Brain microvascular endothelial cell (primary cell): ENCODE data around the gene WSCD2.

Experiments
- DNase-seq: peaks from one replicate; pipeline ENCODE4 v3.0.0-alpha.2; 2020
- H3K27ac ChIP-seq: fragments of 250-450 bp; sonication (Bioruptor Pico); 2 replicates; pipeline ENCODE4 v1.5.1; 2020; ENCODE audit warnings: mild to moderate bottlenecking, moderate library complexity
- H3K27me3 ChIP-seq: fragments of 250-450 bp; sonication (Bioruptor Pico); replicated peaks from 2 replicates; pipeline ENCODE4 v1.5.1; 2020; ENCODE audit warnings: mild to moderate bottlenecking
- H3K36me3 ChIP-seq: fragments of 250-450 bp; sonication (Bioruptor Pico); replicated peaks from 2 replicates; pipeline ENCODE4 v1.5.1; 2020; ENCODE audit warnings: mild to moderate bottlenecking
- H3K4me3 ChIP-seq: 2 replicates; pipeline ENCODE4 v1.5.1; 2011; ENCODE audit warnings: low read depth, mild to moderate bottlenecking, control low read depth, low read length, moderate library complexity
- in situ Hi-C: cut with HindIII; loops from 2 replicates; pipeline ENCODE4 v1.10.0; 2017; ENCODE audit warnings: low sequenced_read_pairs, low pct_ligation_motif_present
- TF ChIP-seq, protein P1 (sequence below): IDR thresholded peaks from 2 replicates; pipeline ENCODE4 v1.5.1; 2011; ENCODE audit warnings: low read depth, mild to moderate bottlenecking, moderate library complexity, low read length, control low read depth, inconsistent platforms; ENCODE audit errors: missing control alignments

WSCD2 gene

DNA sequence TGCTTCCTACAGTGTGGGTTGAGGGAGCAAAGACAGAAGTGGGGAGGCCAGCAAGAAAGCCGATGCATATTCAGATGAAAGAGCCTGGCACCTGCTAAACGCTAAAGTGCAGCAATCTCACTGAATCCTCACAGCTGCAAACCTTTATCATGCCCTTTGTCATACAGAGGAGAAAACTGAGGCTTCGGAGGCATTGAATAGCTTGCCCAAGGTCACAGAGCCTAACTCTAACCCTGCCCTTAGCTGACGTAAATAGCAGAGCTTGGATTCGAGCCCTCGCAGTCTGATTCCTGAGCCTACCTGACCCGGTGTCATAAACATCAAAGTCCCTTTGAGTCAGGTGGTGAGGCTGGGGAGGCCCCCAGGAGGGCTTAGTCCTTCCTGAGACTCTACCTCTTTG is 155.1 kb downstream of the WSCD2 start:
- Histone ChIP-seq H3K36me3 (no peaks in the 10 kb centered on the region), H3K4me3 (no peak overlapping the region), H3K27me3 (no peaks in the 10 kb centered on the region), H3K27ac (no peak overlapping the region)
- DNase-seq: no peak
- TF ChIP-seq, protein P1, sequence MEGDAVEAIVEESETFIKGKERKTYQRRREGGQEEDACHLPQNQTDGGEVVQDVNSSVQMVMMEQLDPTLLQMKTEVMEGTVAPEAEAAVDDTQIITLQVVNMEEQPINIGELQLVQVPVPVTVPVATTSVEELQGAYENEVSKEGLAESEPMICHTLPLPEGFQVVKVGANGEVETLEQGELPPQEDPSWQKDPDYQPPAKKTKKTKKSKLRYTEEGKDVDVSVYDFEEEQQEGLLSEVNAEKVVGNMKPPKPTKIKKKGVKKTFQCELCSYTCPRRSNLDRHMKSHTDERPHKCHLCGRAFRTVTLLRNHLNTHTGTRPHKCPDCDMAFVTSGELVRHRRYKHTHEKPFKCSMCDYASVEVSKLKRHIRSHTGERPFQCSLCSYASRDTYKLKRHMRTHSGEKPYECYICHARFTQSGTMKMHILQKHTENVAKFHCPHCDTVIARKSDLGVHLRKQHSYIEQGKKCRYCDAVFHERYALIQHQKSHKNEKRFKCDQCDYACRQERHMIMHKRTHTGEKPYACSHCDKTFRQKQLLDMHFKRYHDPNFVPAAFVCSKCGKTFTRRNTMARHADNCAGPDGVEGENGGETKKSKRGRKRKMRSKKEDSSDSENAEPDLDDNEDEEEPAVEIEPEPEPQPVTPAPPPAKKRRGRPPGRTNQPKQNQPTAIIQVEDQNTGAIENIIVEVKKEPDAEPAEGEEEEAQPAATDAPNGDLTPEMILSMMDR: no peak
- in situ Hi-C loops: no loop called here

DNA sequence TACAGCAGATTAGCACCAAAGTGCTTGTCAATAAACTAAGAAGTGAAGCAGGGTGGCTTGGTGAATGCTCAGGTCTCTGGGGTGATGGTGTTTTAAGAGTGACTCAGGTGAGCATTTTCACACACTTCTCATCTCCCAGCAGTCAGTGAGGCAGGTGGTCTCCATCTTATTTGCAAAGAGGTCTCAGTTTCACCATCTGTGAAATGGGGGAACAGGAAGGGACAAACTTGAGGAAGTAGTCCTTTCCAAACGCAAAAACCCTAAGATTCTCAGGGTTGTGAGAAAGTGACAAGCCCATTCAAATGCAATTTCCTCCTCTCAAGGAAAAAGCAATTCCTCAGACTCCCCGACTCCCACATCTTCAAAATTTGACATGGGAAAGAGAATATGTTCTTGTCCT is 155.9 kb downstream of the WSCD2 start:
- H3K27me3 ChIP-seq: no peaks in the 10 kb centered on the region
- H3K36me3 ChIP-seq: no peaks in the 10 kb centered on the region
- H3K4me3 ChIP-seq: no peak overlapping the region
- H3K27ac ChIP-seq: no peak overlapping the region
- no peak for DNase-seq
- in situ Hi-C loops: no loop called here
- TF ChIP-seq, protein P1: no peak

DNA sequence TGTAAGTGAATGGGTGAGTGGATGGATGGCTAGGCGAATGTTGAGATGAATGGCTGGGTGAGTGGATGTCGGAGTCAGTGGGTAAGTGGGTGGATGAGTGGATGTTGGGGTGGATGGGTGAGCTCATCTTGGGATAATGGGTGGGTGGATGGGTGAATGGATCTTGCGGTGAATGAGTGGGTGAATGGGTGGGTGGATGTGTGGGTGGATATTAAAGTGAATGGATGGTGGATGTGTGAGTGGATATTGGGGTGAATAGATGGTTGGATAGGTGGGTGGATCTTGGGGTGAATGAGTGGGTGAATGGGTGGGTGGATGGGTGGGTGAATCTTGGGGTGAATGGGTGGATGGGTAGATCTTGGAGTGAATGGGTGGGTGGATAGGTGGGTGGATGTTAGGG is 158.1 kb downstream of the WSCD2 start:
- DNase-seq: no peak
- no peaks in the 10 kb centered on the region for H3K27me3 ChIP-seq
- no peak overlapping the region for H3K4me3 ChIP-seq
- H3K36me3 ChIP-seq: no peaks in the 10 kb centered on the region
- in situ Hi-C loops: no loop called here
- H3K27ac ChIP-seq: no peak overlapping the region
- TF ChIP-seq, protein P1: no peak

- no peaks in the 10 kb centered on the region for H3K36me3 ChIP-seq
- TF ChIP-seq, protein P1: no peak
- H3K27me3 ChIP-seq: no peaks in the 10 kb centered on the region
- H3K4me3 ChIP-seq: no peak overlapping the region
- H3K27ac ChIP-seq: no peak overlapping the region
- in situ Hi-C loops: no loop called here
- no peak for DNase-seq
Measured at GRCh38 chr12:108289350-108290161, 160.5 kb downstream of the WSCD2 start.

GRCh38 chr12:108295641-108296040 is 166.6 kb downstream of the WSCD2 start:
- TF ChIP-seq, protein P1: no peak
- Histone ChIP-seq H3K4me3 (no peak overlapping the region), H3K36me3 (no peaks in the 10 kb centered on the region), H3K27me3 (no peaks in the 10 kb centered on the region), H3K27ac (no peak overlapping the region)
- in situ Hi-C loops: no loop called here
- no peak for DNase-seq

- in situ Hi-C loops: no loop called here
- no peak overlapping the region for H3K4me3 ChIP-seq
- no peak for DNase-seq
- no peaks in the 10 kb centered on the region for H3K27me3 ChIP-seq
- no peaks in the 10 kb centered on the region for H3K36me3 ChIP-seq
- TF ChIP-seq, protein P1: no peak
- H3K27ac ChIP-seq: no peak overlapping the region
Measured at GRCh38 chr12:108296945-108297344, 167.9 kb downstream of the WSCD2 start.
